H9 (cell line): ENCODE measurements around the gene PCNX4. TPM values are rescaled to one million over a fixed set of nuclear protein-coding genes. Genes with fewer than 3 reads are reported as not detected.

ENCODE experiments used
- DNase-seq: peaks from one replicate; pipeline ENCODE4 v3.0.0-alpha.2; 2017
- H2AFZ ChIP-seq: one replicate; pipeline ENCODE4 v1.6.1; 2013; ENCODE audit warnings: mild to moderate bottlenecking, low read length, control low read depth, moderate library complexity
- H2AK5ac ChIP-seq: 2 replicates; pipeline ENCODE4 v1.6.1; 2013; ENCODE audit warnings: low read length, control low read depth, mixed read lengths; ENCODE audit not compliant: insufficient read length
- H2BK120ac ChIP-seq: one replicate; pipeline ENCODE4 v1.6.1; 2013; ENCODE audit warnings: low read depth, mild to moderate bottlenecking, low read length, control low read depth, inconsistent platforms; ENCODE audit not compliant: poor library complexity, severe bottlenecking
- H2BK12ac ChIP-seq: 2 replicates; pipeline ENCODE4 v1.6.1; 2013; ENCODE audit warnings: low read length, control low read depth, mixed read lengths, low read depth; ENCODE audit not compliant: insufficient read length
- H2BK15ac ChIP-seq: 2 replicates; pipeline ENCODE4 v1.6.1; 2013; ENCODE audit warnings: low read depth, low read length, control low read depth
- H2BK20ac ChIP-seq: one replicate; pipeline ENCODE4 v1.6.1; 2013; ENCODE audit warnings: low read depth, mild to moderate bottlenecking, low read length, control low read depth, inconsistent platforms; ENCODE audit not compliant: poor library complexity, severe bottlenecking
- H2BK5ac ChIP-seq: 2 replicates; pipeline ENCODE4 v1.6.1; 2013; ENCODE audit warnings: low read length, control low read depth, mixed read lengths; ENCODE audit not compliant: insufficient read length
- H3K14ac ChIP-seq: 2 replicates; pipeline ENCODE4 v1.6.1; 2013; ENCODE audit warnings: low read length, control low read depth; ENCODE audit not compliant: insufficient read depth
- H3K18ac ChIP-seq: 2 replicates; pipeline ENCODE4 v1.6.1; 2013; ENCODE audit warnings: low read depth, mild to moderate bottlenecking, mixed read lengths, low read length, control low read depth; ENCODE audit not compliant: insufficient read length
- H3K23ac ChIP-seq: 2 replicates; pipeline ENCODE4 v1.6.1; 2013; ENCODE audit warnings: low read length, control low read depth, mixed read lengths, low read depth; ENCODE audit not compliant: insufficient read length
- H3K23me2 ChIP-seq: 2 replicates; pipeline ENCODE4 v1.6.1; 2013; ENCODE audit warnings: low read depth, mild to moderate bottlenecking, mixed read lengths, low read length, control low read depth; ENCODE audit not compliant: insufficient read length, poor library complexity, severe bottlenecking
- H3K27ac ChIP-seq: 2 replicates; pipeline ENCODE4 v1.5.1; 2013; ENCODE audit warnings: low read length, control low read depth, mixed read lengths, low read depth; ENCODE audit not compliant: insufficient read length
- H3K27me3 ChIP-seq: 2 replicates; pipeline ENCODE4 v1.6.1; 2013; ENCODE audit warnings: low read length, control low read depth, inconsistent platforms; ENCODE audit not compliant: insufficient read depth
- H3K4ac ChIP-seq: 2 replicates; pipeline ENCODE4 v1.6.1; 2013; ENCODE audit warnings: low read depth, mild to moderate bottlenecking, control low read depth, inconsistent platforms, low read length, moderate library complexity
- H3K4me1 ChIP-seq: 2 replicates; pipeline ENCODE4 v1.6.1; 2013; ENCODE audit warnings: low read length, control low read depth, inconsistent platforms; ENCODE audit not compliant: insufficient read depth
- H3K4me2 ChIP-seq: 2 replicates; pipeline ENCODE4 v1.6.1; 2013; ENCODE audit warnings: low read length, control low read depth, mixed read lengths; ENCODE audit not compliant: insufficient read length, insufficient read depth
- H3K56ac ChIP-seq: 2 replicates; pipeline ENCODE4 v1.6.1; 2013; ENCODE audit warnings: low read depth, mild to moderate bottlenecking, mixed read lengths, low read length, control low read depth; ENCODE audit not compliant: insufficient read length
- H3K79me1 ChIP-seq: 2 replicates; pipeline ENCODE4 v1.6.1; 2013; ENCODE audit warnings: low read depth, mild to moderate bottlenecking, moderate library complexity, low read length, control low read depth, inconsistent platforms; ENCODE audit not compliant: insufficient read depth, poor library complexity, severe bottlenecking
- H3K79me2 ChIP-seq: 2 replicates; pipeline ENCODE4 v1.6.1; 2013; ENCODE audit warnings: low read length, control low read depth, inconsistent platforms; ENCODE audit not compliant: insufficient read depth
- H3K9ac ChIP-seq: 2 replicates; pipeline ENCODE4 v1.6.1; 2013; ENCODE audit warnings: low read length, control low read depth, mixed read lengths; ENCODE audit not compliant: insufficient read length; ENCODE audit errors: extremely low read depth
- H3K9me3 ChIP-seq: one replicate; pipeline ENCODE4 v1.6.1; 2013; ENCODE audit warnings: low read depth, low read length, inconsistent platforms; ENCODE audit not compliant: control insufficient read depth
- H3T11ph ChIP-seq: one replicate; pipeline ENCODE4 v1.6.1; 2013; ENCODE audit warnings: mild to moderate bottlenecking, low read length, control low read depth, inconsistent platforms
- H4K20me1 ChIP-seq: one replicate; pipeline ENCODE4 v1.6.1; 2013; ENCODE audit not compliant: control insufficient read depth, insufficient read length, insufficient read depth
- H4K5ac ChIP-seq: 2 replicates; pipeline ENCODE4 v1.6.1; 2013; ENCODE audit warnings: low read depth, mild to moderate bottlenecking, mixed read lengths, low read length, control low read depth; ENCODE audit not compliant: insufficient read length
- H4K8ac ChIP-seq: replicated peaks from 2 replicates; pipeline ENCODE4 v1.6.1; 2013; ENCODE audit warnings: low read length, control low read depth, mixed read lengths, low read depth; ENCODE audit not compliant: insufficient read length
- H4K91ac ChIP-seq: 2 replicates; pipeline ENCODE4 v1.6.1; 2013; ENCODE audit warnings: low read depth, mild to moderate bottlenecking, moderate library complexity, mixed read lengths, low read length, control low read depth; ENCODE audit not compliant: insufficient read length
- H3K27ac Mint-ChIP-seq, 3 experiments: 2 replicates in 2 of 3; 3 replicates in 1 of 3; pipeline ENCODE4 v1.8.0; 2020 to 2021; ENCODE audit warnings: mixed read lengths in 3 of 3, mild to moderate bottlenecking in 1 of 3, moderate library complexity in 1 of 3
- H3K27me3 Mint-ChIP-seq: 2 replicates; pipeline ENCODE4 v1.8.0; 2021; ENCODE audit warnings: low read depth, mild to moderate bottlenecking, moderate library complexity, mixed read lengths
- H3K36me3 Mint-ChIP-seq, 3 experiments: 2 replicates in 2 of 3; 3 replicates in 1 of 3; pipeline ENCODE4 v1.8.0; 2020 to 2021; ENCODE audit warnings: low read depth in 3 of 3, mixed read lengths in 3 of 3; ENCODE audit not compliant: insufficient read depth in 1 of 3
- H3K4me1 Mint-ChIP-seq, 2 experiments: 2 replicates each; pipeline ENCODE4 v1.8.0; 2020; ENCODE audit warnings: mixed read lengths in 2 of 2
- H3K4me3 Mint-ChIP-seq, 2 experiments: 2 replicates in 1 of 2; 3 replicates in 1 of 2; pipeline ENCODE4 v1.8.0; 2020 to 2021; ENCODE audit warnings: mild to moderate bottlenecking in 2 of 2, mixed read lengths in 2 of 2, moderate library complexity in 1 of 2
- H3K9me3 Mint-ChIP-seq, 2 experiments: 2 replicates in 1 of 2; 3 replicates in 1 of 2; pipeline ENCODE4 v1.8.0; 2020; ENCODE audit warnings: mild to moderate bottlenecking in 2 of 2, mixed read lengths in 2 of 2, moderate library complexity in 1 of 2
- CTCF ChIP-seq: fragments of 200-600 bp; sonication (generic); conservative IDR thresholded peaks from 3 replicates; pipeline ENCODE4 v1.8.0; 2021; ENCODE audit warnings: antibody characterized with exemption, mild to moderate bottlenecking
- WGBS: extraction: QIAGEN DNeasy Blood & Tissue Kit; methylation state at CpG from one replicate; pipeline ENCODE4 v1.1.7; 2013; ENCODE audit warnings: missing lambda C conversion rate, low lambda C conversion rate, mixed read lengths; ENCODE audit not compliant: insufficient read length; ENCODE audit errors: extremely low coverage; 5-methylcytosine and 5-hydroxymethylcytosine counted together
- total RNA-seq: library from RNA; stranded (reverse); gene quantifications from 2 replicates; pipeline ENCODE4 v1.2.1, GENCODE V29; 2021

PCNX4 gene
- total RNA-seq, 1 experiment from 2014 or later: 40.0 TPM

GRCh38 chr14:60106339-60106738 is 14.6 kb downstream of the PCNX4 start:
- Histone ChIP-seq H2BK12ac (no peak overlapping the region), H2BK120ac (no peak overlapping the region), H2BK5ac (no peak overlapping the region), H3K79me1 (peaks cover 5% of the 10 kb centered on the region), H4K5ac (no peak overlapping the region), H3K9ac (no peak overlapping the region), H3K4me1 (no peaks in the 10 kb centered on the region), H3K4me2 (no peak overlapping the region), H3K23ac (no peak overlapping the region), H3K56ac (no peak overlapping the region), H3K14ac (no peak overlapping the region), H3K4ac (no peak overlapping the region), H2AK5ac (no peak overlapping the region), H4K91ac (no peak overlapping the region), H3K79me2 (peaks cover 8% of the 10 kb centered on the region; the same call in 1 of the 2 replicates), H3K9me3 (no peaks in the 10 kb centered on the region), H3T11ph (no peak overlapping the region), H2BK15ac (no peak overlapping the region), H3K23me2 (no peaks in the 10 kb centered on the region), H3K27ac (no peak overlapping the region), H3K18ac (no peak overlapping the region), H4K20me1 (no peaks in the 10 kb centered on the region), H3K27me3 (no peaks in the 10 kb centered on the region), H2BK20ac (no peak overlapping the region), H2AFZ (no peak overlapping the region), H4K8ac (no peak overlapping the region)
- H3K36me3 Mint-ChIP-seq: peaks cover 19 to 29% (median 24%) of the 10 kb centered on the region in 3 experiments
- WGBS: no CpG with 5 or more reads among the region's 2 CpGs
- no peak for DNase-seq
- no peaks in the 10 kb centered on the region for H3K27me3 Mint-ChIP-seq
- no peaks in the 10 kb centered on the region for H3K9me3 Mint-ChIP-seq
- H3K27ac Mint-ChIP-seq: no peak overlapping the region
- no peak for TF ChIP-seq CTCF
- H3K4me3 Mint-ChIP-seq: no peak overlapping the region
- peaks cover 11% of the 10 kb centered on the region in 2 experiments; a peak in 3 of 4 replicates for H3K4me1 Mint-ChIP-seq
